ENCODE data around the gene CEP85L. TPM values are rescaled to one million over a fixed set of nuclear protein-coding genes. Genes with fewer than 3 reads are reported as not detected.
A peak's percentile ranks its signal among the peaks of the same experiment; 100 is the strongest.

CEP85L gene
- total and polyA plus RNA-seq, 12 donors: 1.0 to 19.2 (median 8.1) TPM

GRCh38 chr6:118473266-118473665 is 178.1 kb downstream of the CEP85L start:
- ATAC-seq: no peak
- no peaks in the 10 kb centered on the region for H3K27me3 ChIP-seq
- peak overlapping the region in 1 of 10 donors; percentile 19 for H3K27ac ChIP-seq

GRCh38 chr6:118469468-118469867 is 181.9 kb downstream of the CEP85L start:
- H3K36me3 ChIP-seq: peaks cover 0 to 61% (median 9%) of the 10 kb centered on the region in 9 donors

More at GRCh38 chr6:118473266-118473665, 178.1 kb downstream of the CEP85L start:
- intact Hi-C loops (cut with DNase I): loop anchor here in 1 of 10 donors (5.0 kb wide), 1 partner anchor 34 kb away; no protein-coding TSS in a partner anchor
- TF ChIP-seq, protein P1, sequence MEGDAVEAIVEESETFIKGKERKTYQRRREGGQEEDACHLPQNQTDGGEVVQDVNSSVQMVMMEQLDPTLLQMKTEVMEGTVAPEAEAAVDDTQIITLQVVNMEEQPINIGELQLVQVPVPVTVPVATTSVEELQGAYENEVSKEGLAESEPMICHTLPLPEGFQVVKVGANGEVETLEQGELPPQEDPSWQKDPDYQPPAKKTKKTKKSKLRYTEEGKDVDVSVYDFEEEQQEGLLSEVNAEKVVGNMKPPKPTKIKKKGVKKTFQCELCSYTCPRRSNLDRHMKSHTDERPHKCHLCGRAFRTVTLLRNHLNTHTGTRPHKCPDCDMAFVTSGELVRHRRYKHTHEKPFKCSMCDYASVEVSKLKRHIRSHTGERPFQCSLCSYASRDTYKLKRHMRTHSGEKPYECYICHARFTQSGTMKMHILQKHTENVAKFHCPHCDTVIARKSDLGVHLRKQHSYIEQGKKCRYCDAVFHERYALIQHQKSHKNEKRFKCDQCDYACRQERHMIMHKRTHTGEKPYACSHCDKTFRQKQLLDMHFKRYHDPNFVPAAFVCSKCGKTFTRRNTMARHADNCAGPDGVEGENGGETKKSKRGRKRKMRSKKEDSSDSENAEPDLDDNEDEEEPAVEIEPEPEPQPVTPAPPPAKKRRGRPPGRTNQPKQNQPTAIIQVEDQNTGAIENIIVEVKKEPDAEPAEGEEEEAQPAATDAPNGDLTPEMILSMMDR (IDR thresholded peaks at IDR 0.05): no peak
- no peaks in the 10 kb centered on the region for H3K9me3 ChIP-seq
- H3K36me3 ChIP-seq: peaks cover 0 to 30% (median 0%) of the 10 kb centered on the region in 9 donors
- peaks cover 0 to 26% (median 11%) of the 10 kb centered on the region in 9 donors for H3K4me1 ChIP-seq
- no peak overlapping the region for H3K4me3 ChIP-seq
- no peak for DNase-seq

GRCh38 chr6:118468682-118469465 is 182.5 kb downstream of the CEP85L start:
- TF ChIP-seq, protein P1 (IDR thresholded peaks at IDR 0.05): no peak
- H3K36me3 ChIP-seq: peaks cover 0 to 67% (median 9%) of the 10 kb centered on the region in 9 donors
- no peak overlapping the region for H3K4me3 ChIP-seq
- no peaks in the 10 kb centered on the region for H3K27me3 ChIP-seq
- no peaks in the 10 kb centered on the region for H3K9me3 ChIP-seq
- DNase-seq (no peak), ATAC-seq (no peak)
- H3K27ac ChIP-seq: no peak overlapping the region
- intact Hi-C loops (cut with DNase I): loop anchor here in 1 of 10 donors (10.0 kb wide), 1 partner anchor 74 kb away; no protein-coding TSS in a partner anchor
- WGBS, 2 donors: 66 to 67% methylated on average over 4 of the region's 4 CpGs
- H3K4me1 ChIP-seq: peaks cover 0 to 11% (median 0%) of the 10 kb centered on the region in 9 donors

More at GRCh38 chr6:118469468-118469867, 181.9 kb downstream of the CEP85L start:
- Histone ChIP-seq H3K9me3 (no peaks in the 10 kb centered on the region), H3K27me3 (no peaks in the 10 kb centered on the region), H3K4me3 (no peak overlapping the region), H3K27ac (no peak overlapping the region), H3K4me1 (peaks cover 0 to 9% (median 0%) of the 10 kb centered on the region in 9 donors)
- ATAC-seq: no peak
- TF ChIP-seq, protein P1 (IDR thresholded peaks at IDR 0.05): no peak
- no peak for DNase-seq
- intact Hi-C loops (cut with DNase I): loop anchor here in 1 of 10 donors (10.0 kb wide), 1 partner anchor 75 kb away; no protein-coding TSS in a partner anchor
- WGBS, 2 donors: 95 to 99% methylated on average over 4 of the region's 4 CpGs

- Histone ChIP-seq H3K4me3 (no peak overlapping the region), H3K9me3 (no peaks in the 10 kb centered on the region), H3K4me1 (peaks cover 0 to 24% (median 0%) of the 10 kb centered on the region in 9 donors), H3K36me3 (peaks cover 0 to 75% (median 9%) of the 10 kb centered on the region in 9 donors), H3K27me3 (no peaks in the 10 kb centered on the region), H3K27ac (no peak overlapping the region)
- DNase-seq: no peak
- intact Hi-C loops (cut with DNase I): loop anchor here in 1 of 10 donors (10.0 kb wide), 1 partner anchor 72 kb away; no protein-coding TSS in a partner anchor
- TF ChIP-seq, protein P1 (IDR thresholded peaks at IDR 0.05): no peak
- no peak for ATAC-seq
Observed at GRCh38 chr6:118467181-118467580, 184.2 kb downstream of the CEP85L start.
